Left cardiac atrium (tissue), 4 donors: ENCODE data around the gene FAM72A. TPM values are rescaled to one million over a fixed set of nuclear protein-coding genes. Genes with fewer than 3 reads are reported as not detected.
"Not testable (repeated sequence)": the region's sequence is repeated elsewhere in the genome, so short reads cannot be mapped to it uniquely, and the experiment has no call there.

Source experiments
- ATAC-seq, 2 donors: fragments of 200-7000 bp; cut with Tn5 transposase; one replicate each; pipeline ENCODE4 v1.9.1; 2020; ENCODE audit warnings: mild to moderate bottlenecking in 2 of 2, moderate library complexity in 2 of 2
- DNase-seq: peaks from one replicate; pipeline ENCODE4 v3.0.0-alpha.2; 2020
- intact Hi-C, 2 donors: fragments of 100-400 bp; cut with DNase I; formaldehyde crosslinking; loops; one replicate each; pipeline versions ENCODE4 v1.14.1 to v1.15.1; 2022 to 2023
- total RNA-seq, 2 donors: library from RNA; stranded (reverse); fragmentation: NEBNext Ultra II Directional; extraction: Animal tissue kit (Norgen Biotek cat#: 25700); gene quantifications; one replicate each; pipeline ENCODE4 v1.2.1, GENCODE V29; 2021
- donor health status: DM: no; HTN: yes; CAD: no.
- donor health status: DM: no; HTN: yes; CAD: no; lungs with severe emphysema.
- donor health status: DM: yes; HTN: yes; CAD: no.
- donor health status: Dilated cardiomyopathy.

Gene FAM72A
- total RNA-seq, 2 donors from 2014 or later: 1.5 to 2.0 TPM

DNA sequence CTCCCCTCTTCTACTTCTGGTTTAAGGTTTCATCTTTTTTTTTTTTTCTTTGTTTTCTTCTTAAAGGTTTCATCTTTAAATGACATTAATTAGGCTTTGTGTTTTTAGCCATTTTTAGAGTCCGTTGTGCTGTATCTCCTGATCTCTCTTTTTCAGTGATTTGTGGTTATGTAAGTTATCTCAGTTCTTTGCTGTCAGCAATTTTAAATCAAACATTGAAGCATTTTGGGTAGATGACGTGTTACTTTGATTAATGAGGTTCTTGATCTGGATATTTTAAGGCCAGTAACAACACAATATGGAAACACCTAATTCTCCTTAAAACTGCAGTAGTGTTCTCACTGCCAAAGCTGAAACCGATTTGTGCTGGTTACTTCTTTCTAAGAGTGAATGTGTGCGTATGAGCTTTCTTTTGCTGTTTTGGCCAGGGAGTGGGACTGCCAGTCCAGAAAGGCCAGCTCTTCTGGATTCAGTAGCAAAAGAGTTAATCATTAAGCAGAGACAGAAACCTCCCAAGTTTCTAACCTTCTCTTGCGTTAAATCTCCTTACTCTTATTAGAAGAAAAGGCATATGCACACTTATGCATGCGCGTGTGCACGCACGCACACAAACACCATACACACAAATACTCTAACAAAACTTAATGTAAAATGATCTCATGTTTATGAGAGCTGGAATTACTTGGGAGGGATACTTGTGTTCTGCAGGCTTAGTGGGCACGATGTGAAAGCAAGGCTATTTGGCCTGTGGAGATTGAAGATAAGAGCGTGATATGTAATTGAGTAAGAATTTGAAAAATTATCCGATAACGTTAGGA, 17.1 kb upstream of the FAM72A start:
- DNase-seq, intact Hi-C loops: not testable (repeated sequence)
- peak; percentile 15 to 50 for ATAC-seq

DNA sequence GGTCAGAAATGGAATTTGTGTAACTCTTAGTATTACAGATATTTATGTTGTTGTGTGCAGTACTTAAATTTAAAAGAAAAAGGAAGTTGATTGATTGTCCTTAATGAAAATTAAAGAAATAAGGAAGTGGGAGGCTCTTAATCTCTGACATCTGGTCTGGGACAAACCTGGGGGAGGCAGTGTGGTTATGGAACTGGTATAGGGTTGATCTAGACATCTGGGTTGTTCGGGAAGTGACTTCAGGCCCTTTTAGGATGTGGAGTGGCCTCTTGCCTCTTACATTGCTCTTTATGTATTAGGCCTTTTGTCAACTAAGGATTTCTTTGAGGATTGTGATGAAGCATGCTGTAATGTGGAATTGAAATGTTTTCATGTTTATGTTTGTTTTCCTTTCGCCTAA, 16.1 kb upstream of the FAM72A start:
- DNase-seq, ATAC-seq, intact Hi-C loops: not testable (repeated sequence)

DNA sequence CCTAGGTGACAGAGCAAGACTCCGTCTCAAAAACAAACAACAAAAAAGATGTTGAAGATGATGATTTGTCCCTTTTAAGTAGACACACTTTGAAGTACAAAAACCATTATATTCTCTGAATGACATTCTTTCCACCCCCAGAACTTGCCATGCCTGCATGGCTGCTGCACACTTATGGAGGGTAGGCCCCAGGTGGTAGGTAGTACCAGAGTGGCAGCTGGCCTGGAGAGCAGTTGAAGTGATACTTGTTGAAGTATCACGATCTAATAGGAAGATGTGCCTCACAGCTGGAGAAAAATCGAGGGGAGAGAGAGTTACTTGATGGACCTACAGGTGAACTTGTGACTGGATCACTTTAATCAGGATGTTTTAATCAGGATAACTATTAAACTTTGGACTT, 15.6 kb upstream of the FAM72A start:
- DNase-seq, intact Hi-C loops, ATAC-seq: not testable (repeated sequence)

DNA sequence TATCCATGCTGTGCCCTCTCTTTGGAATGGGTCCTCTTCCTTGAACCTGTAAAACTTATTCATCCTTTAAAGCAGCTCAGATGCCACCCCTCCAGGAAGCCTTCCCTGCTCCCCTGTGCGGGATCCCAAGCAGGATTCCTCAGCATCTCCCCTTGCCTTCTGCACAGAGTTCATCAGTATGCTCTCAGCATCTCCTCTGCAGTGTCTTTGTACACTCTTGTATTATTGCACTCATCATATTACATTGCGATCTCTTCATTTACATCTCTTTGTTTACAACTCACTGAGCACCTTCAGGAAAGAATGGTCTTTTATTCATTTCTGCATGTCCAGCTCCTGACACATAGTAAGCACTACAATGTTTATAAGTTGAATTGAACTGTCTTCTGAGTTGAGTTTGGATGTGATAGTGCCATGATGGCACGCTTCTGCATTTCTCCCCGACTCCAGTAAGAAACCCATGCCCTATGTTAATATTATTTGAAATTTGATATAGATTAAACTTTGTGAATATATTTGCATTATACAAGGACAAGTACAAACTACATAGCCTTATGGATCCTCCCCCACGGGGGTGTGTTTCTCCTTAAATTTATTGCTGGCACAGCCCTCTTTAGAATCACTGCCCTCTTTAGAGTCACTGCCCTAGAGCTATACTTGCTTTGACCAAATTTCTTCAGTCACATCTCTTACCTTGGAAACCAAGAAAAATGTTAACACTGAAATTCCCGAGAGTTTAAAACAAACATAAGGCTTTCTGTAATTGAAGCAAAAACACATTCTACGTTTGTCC, 13.2 kb upstream of the FAM72A start:
- intact Hi-C loops, ATAC-seq, DNase-seq: not testable (repeated sequence)

DNA sequence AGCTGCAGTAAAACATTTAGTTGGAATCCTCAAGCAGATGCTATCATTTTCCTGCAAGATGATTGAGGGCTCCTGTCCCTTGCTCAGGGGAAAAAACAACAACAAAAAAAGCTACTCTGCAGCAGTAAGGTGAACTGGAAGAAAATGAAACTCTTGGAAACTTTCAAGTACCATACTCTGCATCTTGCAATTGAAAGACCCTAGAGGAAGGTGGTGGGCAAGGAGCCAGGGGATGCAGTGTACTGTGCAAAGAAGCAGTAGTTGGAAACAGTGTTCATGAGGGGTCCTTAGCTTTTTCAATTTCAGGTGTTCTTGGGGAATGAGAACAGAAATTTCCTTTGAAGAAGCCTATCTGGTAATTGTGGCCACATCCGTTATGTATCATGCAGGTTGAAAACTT, 8.2 kb upstream of the FAM72A start:
- ATAC-seq, intact Hi-C loops: not testable (repeated sequence)
- DNase-seq: peak; percentile 22

DNA sequence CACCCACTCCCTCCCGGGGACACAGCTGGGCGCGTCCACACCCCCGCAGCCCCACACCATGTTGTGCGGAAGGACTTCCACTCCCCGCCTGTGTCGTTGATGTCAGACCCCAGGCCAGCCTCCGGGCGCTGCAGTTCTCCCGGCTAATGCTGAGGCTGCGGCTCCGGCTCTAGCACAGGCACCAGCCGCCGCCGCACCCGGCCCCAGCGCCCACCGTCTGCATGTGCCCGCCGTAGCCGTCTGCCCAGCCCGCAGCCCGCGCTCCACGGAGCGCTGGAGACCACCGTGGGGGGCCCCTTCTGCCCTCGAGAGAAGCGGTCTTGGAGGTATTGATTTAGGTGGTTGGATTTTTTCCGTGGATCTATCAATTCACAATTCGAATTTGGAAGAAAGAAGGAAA, 2.9 kb upstream of the FAM72A start:
- intact Hi-C loops, ATAC-seq: not testable (repeated sequence)
- DNase-seq: peak; percentile 15

DNA sequence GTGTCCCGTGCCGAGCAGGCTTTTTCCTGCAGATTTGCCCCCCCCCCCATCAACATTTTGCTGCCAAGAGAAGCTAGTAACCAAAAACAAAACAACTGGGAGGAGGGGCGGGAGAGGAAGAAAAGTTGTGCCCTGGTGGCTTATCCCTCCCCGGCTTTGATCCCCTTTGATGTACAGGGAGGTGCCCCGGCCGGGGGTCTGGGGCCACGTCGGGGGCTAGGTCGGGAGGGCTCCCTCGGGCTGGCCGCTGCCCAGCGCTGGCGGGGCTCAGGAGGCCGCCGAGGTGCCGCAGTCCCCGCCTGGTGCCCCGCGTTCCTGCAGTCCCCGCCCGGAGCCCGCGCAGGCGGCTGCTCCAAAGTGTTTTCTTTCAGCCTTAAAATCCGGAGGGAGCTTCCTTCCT, 2.2 kb upstream of the FAM72A start:
- DNase-seq: peak; percentile 13
- intact Hi-C loops, ATAC-seq: not testable (repeated sequence)

DNA sequence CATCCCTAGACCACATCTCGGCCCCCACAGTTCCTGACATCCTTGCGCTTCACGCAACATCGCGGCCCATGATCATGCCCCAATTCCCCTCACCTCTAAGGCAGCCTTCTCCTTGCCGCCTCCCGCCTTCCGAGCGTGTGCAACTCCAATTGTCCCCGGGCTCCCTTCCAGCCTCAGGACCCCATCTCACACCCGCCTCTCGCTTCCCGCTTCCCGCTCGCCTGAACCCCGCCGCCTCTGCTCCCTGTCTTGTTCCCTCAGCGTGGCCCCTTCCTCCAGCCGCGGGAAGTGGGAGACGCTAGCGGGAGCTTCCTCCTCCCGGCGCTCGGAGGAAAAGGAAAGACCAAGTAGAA, 1.5 kb upstream of the FAM72A start:
- ATAC-seq, intact Hi-C loops: not testable (repeated sequence)
- peak; percentile 15 for DNase-seq

DNA sequence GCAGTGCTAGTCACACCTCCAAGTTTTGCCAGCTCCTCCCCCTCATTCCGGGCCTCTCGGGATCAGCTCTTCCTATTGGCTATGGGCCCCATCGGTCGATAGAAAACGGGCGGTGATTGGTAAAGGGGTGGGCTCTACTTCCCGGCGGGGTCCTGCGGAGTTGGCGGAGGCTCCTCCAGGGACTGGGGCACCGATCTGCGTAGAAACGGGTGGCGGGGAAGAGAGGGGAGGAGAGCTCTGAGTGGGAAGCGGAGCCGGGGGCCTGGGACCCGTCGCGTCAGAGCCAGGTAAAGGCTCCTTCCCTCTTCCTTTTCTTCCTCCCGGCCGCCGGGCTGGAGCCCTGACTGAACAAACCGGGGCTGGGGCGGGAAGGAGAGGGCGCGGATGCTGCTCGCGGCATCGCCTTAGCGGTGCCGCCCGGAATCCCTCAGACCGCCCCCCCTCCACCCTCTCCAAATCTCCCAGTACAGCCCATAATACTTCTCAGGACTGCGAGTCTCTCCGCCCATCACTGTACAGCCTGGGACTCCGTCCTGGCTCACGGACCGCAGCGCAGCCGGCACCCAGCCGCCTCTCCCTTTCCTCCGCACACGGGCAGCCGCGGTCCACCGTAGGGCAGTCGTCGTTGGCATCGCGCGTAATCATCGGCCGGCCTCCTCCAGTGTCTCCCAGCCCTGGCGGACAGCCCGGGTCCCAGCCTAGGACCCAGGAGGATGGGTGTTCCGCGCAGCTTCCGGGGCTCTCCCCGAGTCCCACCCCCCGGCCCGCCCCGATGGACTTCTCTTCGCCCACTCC, 922 bp upstream of the FAM72A start, which contains the start of gene SRGAP2:
Gene SRGAP2 (plus strand): TSS at position 178 of the 795 bp plus-strand sequence. CDS start 2,430 bp downstream, outside the sequence.
- ATAC-seq (peak; percentile 20 to 60), DNase-seq (peak; percentile 75)
- intact Hi-C loops: not testable (repeated sequence)

DNA sequence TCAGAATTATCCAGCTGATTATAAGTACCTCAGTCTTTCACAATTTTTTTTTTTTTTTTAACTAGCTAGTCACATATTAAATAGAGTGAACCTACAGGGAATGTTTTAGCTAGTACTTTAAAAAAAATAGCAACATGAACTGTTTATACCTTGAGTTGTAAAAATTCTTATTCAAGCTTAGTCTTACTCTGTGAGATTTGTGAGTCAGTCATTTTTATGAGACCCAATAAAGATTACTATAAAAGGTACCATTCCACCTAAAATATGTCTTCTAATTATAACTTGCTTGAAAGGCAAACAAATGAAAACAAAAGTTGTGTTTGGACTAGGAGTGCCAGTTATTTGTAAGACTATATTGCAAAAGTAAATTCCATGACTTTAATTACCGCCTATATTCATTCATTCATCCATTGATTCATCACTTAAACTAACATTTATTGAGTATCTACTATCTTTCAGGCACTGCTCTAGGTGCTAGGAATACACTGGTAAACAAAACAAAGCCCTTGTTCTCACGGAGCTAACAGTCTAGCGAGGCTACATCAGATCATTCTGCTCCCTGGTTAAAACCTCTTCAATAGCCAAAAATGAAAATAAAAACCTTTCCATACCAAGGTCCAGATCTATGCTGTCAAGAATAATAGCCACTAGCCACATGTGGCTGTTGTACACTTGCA, 5.8 kb downstream of the FAM72A start:
- DNase-seq, ATAC-seq, intact Hi-C loops: not testable (repeated sequence)

DNA sequence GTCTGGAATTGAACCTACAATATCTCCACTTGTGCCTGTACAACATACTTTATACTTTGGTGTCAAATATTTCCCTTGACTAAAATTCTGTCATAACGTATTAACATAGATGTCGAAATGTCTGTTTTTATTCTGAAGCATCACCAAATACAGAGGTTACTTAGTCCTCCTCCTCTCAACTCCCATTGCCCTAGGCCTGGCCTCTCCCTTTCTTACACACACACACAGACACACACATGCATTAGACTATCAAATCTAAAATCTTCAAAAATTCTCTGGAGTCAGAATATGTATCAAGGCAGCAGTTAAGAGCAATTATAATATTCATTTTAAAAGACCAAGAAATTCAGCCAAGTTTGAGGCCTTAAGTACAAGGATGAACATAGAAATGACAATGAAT, 7.5 kb downstream of the FAM72A start:
- intact Hi-C loops, ATAC-seq, DNase-seq: not testable (repeated sequence)

DNA sequence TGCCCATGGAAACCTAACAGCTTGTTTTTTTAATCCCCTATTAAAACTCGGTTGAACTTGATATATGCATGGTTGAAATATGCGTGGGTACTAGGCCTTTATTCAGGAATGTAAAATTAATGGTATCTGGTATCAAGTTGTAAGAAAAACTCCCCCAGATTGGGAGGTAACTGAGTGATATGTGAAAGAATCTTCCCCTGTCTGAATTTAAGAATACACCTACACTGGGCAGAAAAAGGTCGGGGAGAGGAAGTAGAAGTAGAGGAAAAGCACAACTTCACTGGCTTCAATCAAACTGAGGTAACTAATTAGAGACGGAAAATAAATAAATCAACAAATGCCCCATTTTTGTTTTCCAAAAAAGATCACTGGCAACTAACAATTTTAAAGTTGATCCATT, 15.8 kb downstream of the FAM72A start:
- DNase-seq, intact Hi-C loops: not testable (repeated sequence)
- ATAC-seq: peak; percentile 12 to 84

DNA sequence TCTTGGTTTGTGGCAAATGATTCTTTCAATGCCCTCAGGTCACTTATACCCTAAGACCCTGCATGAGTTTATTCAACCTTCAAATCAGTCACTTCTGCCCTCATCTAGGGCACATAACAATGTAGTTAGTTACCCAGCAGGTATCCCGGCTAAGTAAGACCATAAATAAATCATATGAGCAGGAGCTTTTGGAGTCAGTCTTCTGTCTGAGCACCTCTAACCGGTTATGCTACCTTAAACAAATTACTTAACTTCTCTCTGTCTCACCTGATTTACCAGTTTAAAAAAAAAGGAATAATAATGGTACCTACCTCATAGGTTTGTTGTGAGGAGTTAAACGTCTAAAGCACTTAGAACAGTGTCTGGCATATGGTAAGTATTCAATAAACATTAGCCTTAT, 16.9 kb downstream of the FAM72A start:
- ATAC-seq, intact Hi-C loops, DNase-seq: not testable (repeated sequence)

DNA sequence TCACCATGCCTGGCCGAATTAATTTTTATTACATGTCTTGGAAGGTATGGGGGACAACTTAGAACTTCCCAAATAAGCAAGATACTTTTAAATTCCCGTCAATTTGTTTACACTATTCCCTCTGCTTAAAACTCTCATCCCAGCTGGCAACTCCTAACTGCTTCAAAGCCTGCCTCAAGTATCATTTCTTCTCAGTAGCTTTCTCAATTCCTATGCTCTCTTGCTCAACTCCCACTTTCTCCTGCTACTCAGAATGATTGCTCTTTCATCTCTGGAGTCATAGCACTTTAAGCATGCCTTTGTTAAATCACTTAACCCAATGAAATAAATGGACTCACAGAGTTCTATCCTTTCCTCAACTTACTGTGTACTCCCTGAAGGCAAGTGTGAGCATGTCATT, 18.9 kb downstream of the FAM72A start:
- DNase-seq, intact Hi-C loops: not testable (repeated sequence)
- peak in 1 of 2 donors; percentile 22 for ATAC-seq

DNA sequence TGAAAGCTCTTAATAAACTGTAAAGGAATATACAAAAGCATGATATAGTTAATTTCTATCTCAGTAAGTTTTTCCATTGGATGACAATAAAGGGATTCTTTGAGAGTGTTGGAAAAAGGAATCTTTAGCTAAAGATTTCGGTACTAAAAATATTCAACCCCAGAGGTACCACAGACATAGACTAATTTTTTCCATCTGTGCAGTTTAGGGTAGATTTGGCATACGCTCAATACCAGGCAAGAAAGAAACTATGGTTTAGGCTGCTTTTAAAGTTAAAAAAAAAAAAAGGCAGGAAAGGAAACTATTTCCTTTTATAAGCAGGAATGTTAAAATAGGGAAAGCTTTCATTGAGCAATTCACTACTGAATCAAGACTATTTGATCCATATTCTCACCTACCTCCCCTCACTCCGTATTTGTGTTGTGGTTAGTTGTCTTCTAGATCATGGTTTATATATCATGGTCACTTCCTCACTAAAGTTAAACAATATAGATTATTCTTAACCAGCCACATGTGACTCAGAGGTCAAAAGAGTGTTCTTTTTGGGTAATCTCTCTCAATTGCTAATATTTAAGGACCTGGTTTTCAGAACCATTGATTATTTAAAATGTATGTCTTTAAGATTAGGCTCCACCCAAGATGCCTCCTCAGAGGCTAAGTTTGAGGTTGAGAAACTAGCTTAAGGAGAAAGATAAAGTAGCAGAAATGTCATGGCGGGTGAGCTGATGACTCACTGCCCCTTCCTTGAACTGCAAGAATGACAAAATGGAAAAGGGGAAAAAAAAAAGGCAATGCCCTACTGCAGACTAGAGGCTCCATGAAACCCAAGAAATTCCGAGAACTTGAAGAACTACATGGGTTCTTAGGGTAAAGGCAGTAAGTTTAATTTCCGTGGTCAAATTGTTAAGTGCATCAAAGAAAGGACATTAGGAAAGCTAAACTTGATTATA, 20.0 kb downstream of the FAM72A start:
- ATAC-seq: peak; percentile 50 to 69
- DNase-seq, intact Hi-C loops: not testable (repeated sequence)

DNA sequence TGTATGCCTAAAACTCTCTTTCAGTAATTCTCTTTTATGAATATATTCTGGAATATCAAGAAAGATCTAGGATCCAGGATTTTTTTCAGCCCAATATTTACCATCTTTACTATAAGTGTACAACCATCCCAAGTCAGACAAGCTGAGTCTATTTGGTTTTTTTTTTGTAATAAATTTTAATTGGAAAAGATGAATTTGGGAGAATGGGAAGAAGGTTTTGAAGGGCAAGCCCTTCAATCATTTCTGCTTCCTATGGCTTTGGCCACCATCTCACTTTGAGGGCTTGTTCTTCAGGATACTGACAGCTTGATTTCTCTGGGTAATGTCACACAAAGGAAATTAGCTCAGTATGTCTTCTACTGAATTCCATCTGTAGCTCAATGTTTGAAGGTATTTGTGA, 23.0 kb downstream of the FAM72A start:
- DNase-seq, ATAC-seq, intact Hi-C loops: not testable (repeated sequence)
